Progenitor cell of endocrine pancreas (in vitro differentiated cells): ENCODE measurements around the gene TIMM23. TPM values are rescaled to one million over a fixed set of nuclear protein-coding genes. Genes with fewer than 3 reads are reported as not detected.

Source experiments
- DNase-seq: peaks from one replicate; pipeline ENCODE4 v3.0.0; 2021; ENCODE audit warnings: low spot score; ENCODE audit not compliant: unreplicated experiment
- H3K27ac Mint-ChIP-seq: 2 replicates; pipeline ENCODE4 v1.8.0; 2021; ENCODE audit warnings: mild to moderate bottlenecking, moderate library complexity, mixed read lengths
- H3K27me3 Mint-ChIP-seq: 2 replicates; pipeline ENCODE4 v1.8.0; 2021; ENCODE audit warnings: mixed read lengths
- H3K36me3 Mint-ChIP-seq: 2 replicates; pipeline ENCODE4 v1.8.0; 2022; ENCODE audit warnings: mixed read lengths; ENCODE audit not compliant: insufficient read depth
- H3K4me1 Mint-ChIP-seq: 2 replicates; pipeline ENCODE4 v1.8.0; 2021; ENCODE audit warnings: low read depth, mixed read lengths
- H3K4me3 Mint-ChIP-seq: 2 replicates; pipeline ENCODE4 v1.8.0; 2021; ENCODE audit warnings: low read depth, mild to moderate bottlenecking, moderate library complexity, mixed read lengths
- H3K9me3 Mint-ChIP-seq: 2 replicates; pipeline ENCODE4 v1.8.0; 2021; ENCODE audit warnings: low read depth, mixed read lengths
- total RNA-seq: library from RNA; stranded (reverse); gene quantifications from 2 replicates; pipeline ENCODE4 v1.2.1, GENCODE V29; 2021
- TF ChIP-seq, protein P1 (sequence below): fragments of 200-600 bp; sonication (generic); IDR thresholded peaks from one replicate; pipeline ENCODE4 v1.5.0; 2021; ENCODE audit warnings: antibody characterized with exemption, mild to moderate bottlenecking; ENCODE audit not compliant: unreplicated experiment

TIMM23 gene
- total RNA-seq, 1 donor from 2014 or later, result 52.4 TPM

- Mint-ChIP-seq H3K27me3 (no peaks in the 10 kb centered on the region), H3K4me3 (peak overlapping the region; percentile 77), H3K27ac (peak overlapping the region; percentile 92), H3K36me3 (peaks cover 2% of the 10 kb centered on the region), H3K4me1 (peaks cover 42% of the 10 kb centered on the region), H3K9me3 (no peaks in the 10 kb centered on the region)
- TF ChIP-seq, protein P1, sequence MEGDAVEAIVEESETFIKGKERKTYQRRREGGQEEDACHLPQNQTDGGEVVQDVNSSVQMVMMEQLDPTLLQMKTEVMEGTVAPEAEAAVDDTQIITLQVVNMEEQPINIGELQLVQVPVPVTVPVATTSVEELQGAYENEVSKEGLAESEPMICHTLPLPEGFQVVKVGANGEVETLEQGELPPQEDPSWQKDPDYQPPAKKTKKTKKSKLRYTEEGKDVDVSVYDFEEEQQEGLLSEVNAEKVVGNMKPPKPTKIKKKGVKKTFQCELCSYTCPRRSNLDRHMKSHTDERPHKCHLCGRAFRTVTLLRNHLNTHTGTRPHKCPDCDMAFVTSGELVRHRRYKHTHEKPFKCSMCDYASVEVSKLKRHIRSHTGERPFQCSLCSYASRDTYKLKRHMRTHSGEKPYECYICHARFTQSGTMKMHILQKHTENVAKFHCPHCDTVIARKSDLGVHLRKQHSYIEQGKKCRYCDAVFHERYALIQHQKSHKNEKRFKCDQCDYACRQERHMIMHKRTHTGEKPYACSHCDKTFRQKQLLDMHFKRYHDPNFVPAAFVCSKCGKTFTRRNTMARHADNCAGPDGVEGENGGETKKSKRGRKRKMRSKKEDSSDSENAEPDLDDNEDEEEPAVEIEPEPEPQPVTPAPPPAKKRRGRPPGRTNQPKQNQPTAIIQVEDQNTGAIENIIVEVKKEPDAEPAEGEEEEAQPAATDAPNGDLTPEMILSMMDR, result peak; percentile 46
- DNase-seq, result peak; percentile 84
These were observed 50.9 kb downstream of the TIMM23 start for GRCh38 chr10:46022978-46023702.

DNA sequence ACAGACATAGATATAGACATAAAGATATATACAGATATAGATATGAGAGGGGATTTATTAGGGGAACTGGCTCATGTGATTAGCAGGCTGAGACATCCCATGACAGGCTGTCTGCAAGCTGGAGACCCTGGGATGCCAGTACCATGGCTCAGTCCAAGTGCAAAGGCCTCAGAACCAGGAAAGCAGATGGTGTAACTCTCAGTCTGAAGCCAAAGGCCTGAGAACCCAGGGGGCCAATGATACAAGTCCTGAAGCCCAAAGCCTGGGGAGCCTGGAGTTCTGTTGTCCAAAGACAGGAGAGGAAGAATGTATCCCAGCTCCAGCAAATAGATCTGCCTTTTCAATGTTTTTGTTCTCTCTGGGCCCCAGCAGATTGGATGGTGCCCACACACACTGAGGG is 52.7 kb downstream of the TIMM23 start:
- Mint-ChIP-seq H3K4me1 (peaks cover 44% of the 10 kb centered on the region), H3K9me3 (no peaks in the 10 kb centered on the region), H3K36me3 (peaks cover 2% of the 10 kb centered on the region), H3K27ac (no peak overlapping the region), H3K4me3 (no peak overlapping the region), H3K27me3 (no peaks in the 10 kb centered on the region)
- no peak for DNase-seq
- TF ChIP-seq, protein P1, result no peak

DNA sequence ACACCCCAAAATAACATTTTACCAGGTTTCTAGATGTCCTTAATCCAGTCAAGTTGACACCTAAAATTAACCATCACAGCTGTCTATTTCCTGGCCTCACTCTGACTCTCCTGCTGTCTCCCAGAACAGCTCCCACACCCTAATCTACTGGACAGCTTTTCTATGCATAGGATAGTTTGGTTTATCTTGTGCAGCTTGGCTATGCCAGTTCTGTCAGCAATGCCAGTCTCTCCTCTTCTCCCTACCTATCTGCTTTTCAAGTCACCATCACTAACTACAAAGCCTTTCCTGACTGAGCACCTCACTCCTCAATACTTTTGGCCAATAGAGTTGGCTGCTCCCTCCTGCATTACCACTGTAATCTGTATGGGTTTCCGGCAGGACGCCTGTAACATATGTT is 53.1 kb downstream of the TIMM23 start:
- DNase-seq, result no peak
- H3K27ac Mint-ChIP-seq, result no peak overlapping the region
- H3K27me3 Mint-ChIP-seq, result no peaks in the 10 kb centered on the region
- no peak overlapping the region for H3K4me3 Mint-ChIP-seq
- no peaks in the 10 kb centered on the region for H3K9me3 Mint-ChIP-seq
- TF ChIP-seq, protein P1, result no peak
- peaks cover 40% of the 10 kb centered on the region for H3K4me1 Mint-ChIP-seq
- H3K36me3 Mint-ChIP-seq, result peaks cover 2% of the 10 kb centered on the region

GRCh38 chr10:46026106-46026505 is 53.8 kb downstream of the TIMM23 start:
- Mint-ChIP-seq H3K4me3 (no peak overlapping the region), H3K36me3 (peaks cover 2% of the 10 kb centered on the region), H3K27ac (no peak overlapping the region), H3K27me3 (no peaks in the 10 kb centered on the region), H3K9me3 (peaks cover 2% of the 10 kb centered on the region), H3K4me1 (peaks cover 41% of the 10 kb centered on the region)
- no peak for DNase-seq
- TF ChIP-seq, protein P1, result no peak

GRCh38 chr10:46028584-46029460 is 56.5 kb downstream of the TIMM23 start:
- peaks cover 2% of the 10 kb centered on the region for H3K9me3 Mint-ChIP-seq
- peaks cover 2% of the 10 kb centered on the region for H3K36me3 Mint-ChIP-seq
- H3K4me1 Mint-ChIP-seq, result peaks cover 37% of the 10 kb centered on the region
- no peaks in the 10 kb centered on the region for H3K27me3 Mint-ChIP-seq
- peak overlapping the region; percentile 93 for H3K27ac Mint-ChIP-seq
- no peak for DNase-seq
- TF ChIP-seq, protein P1, result peak; percentile 76
- H3K4me3 Mint-ChIP-seq, result peak overlapping the region; percentile 92
